Cardiac muscle cell (in vitro differentiated cells and primary cell): ENCODE data around the gene PLEKHO2. TPM values are rescaled to one million over a fixed set of nuclear protein-coding genes. Genes with fewer than 3 reads are reported as not detected.

ENCODE experiments used
- DNase-seq, 2 donors: peaks; one replicate each; pipeline versions ENCODE4 v3.0.0 to v3.0.0-alpha.2; 2010 to 2017; ENCODE audit warnings: low read depth in 1 of 2, low spot score in 1 of 2
- H3K27ac ChIP-seq: fragments of 200-600 bp; sonication (generic); 2 replicates; pipeline ENCODE4 v1.5.1; 2016
- H3K27me3 ChIP-seq: fragments of 200-600 bp; sonication (generic); 2 replicates; pipeline ENCODE4 v1.6.0; 2016; ENCODE audit warnings: control low read depth
- H3K36me3 ChIP-seq: fragments of 200-600 bp; sonication (generic); 2 replicates; pipeline ENCODE4 v1.5.1; 2016; ENCODE audit warnings: control low read depth
- H3K4me1 ChIP-seq: fragments of 200-600 bp; sonication (generic); 2 replicates; pipeline ENCODE4 v1.8.1; 2017; ENCODE audit warnings: low read depth, mild to moderate bottlenecking, mixed run types
- H3K4me3 ChIP-seq: fragments of 200-600 bp; sonication (generic); 2 replicates; pipeline ENCODE4 v1.5.1; 2016; ENCODE audit warnings: mild to moderate bottlenecking
- H3K9me3 ChIP-seq: fragments of 200-600 bp; sonication (generic); 2 replicates; pipeline ENCODE4 v1.5.1; 2017; ENCODE audit warnings: low read depth, mild to moderate bottlenecking, control low read depth
- polyA plus RNA-seq: library from polyadenylated mRNA; unstranded; fragments of >200 nt; fragmentation: Nextera tagmentation; extraction: Ambion mirVana; gene quantifications from 2 replicates; pipeline ENCODE4 v1.2.1, GENCODE V29; 2016
- total RNA-seq: library from RNA; depleted of rRNA; stranded (reverse); fragments of >200 nt; gene quantifications from 2 replicates; pipeline ENCODE4 v1.2.3, GENCODE V29; 2016
- TF ChIP-seq, protein P1 (sequence below): IDR thresholded peaks from 2 replicates; pipeline ENCODE4 v1.5.1; 2012; ENCODE audit warnings: low read depth, mild to moderate bottlenecking, low read length

PLEKHO2 gene
- total and polyA plus RNA-seq, 2 experiments from 2014 or later: 9.3 to 9.4 TPM

- TF ChIP-seq, protein P1, sequence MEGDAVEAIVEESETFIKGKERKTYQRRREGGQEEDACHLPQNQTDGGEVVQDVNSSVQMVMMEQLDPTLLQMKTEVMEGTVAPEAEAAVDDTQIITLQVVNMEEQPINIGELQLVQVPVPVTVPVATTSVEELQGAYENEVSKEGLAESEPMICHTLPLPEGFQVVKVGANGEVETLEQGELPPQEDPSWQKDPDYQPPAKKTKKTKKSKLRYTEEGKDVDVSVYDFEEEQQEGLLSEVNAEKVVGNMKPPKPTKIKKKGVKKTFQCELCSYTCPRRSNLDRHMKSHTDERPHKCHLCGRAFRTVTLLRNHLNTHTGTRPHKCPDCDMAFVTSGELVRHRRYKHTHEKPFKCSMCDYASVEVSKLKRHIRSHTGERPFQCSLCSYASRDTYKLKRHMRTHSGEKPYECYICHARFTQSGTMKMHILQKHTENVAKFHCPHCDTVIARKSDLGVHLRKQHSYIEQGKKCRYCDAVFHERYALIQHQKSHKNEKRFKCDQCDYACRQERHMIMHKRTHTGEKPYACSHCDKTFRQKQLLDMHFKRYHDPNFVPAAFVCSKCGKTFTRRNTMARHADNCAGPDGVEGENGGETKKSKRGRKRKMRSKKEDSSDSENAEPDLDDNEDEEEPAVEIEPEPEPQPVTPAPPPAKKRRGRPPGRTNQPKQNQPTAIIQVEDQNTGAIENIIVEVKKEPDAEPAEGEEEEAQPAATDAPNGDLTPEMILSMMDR: no peak
- peaks cover 4% of the 10 kb centered on the region for H3K4me1 ChIP-seq
- no peaks in the 10 kb centered on the region for H3K9me3 ChIP-seq
- no peak for DNase-seq
- H3K4me3 ChIP-seq: no peak overlapping the region
- H3K27ac ChIP-seq: no peak overlapping the region
- no peaks in the 10 kb centered on the region for H3K27me3 ChIP-seq
- H3K36me3 ChIP-seq: no peaks in the 10 kb centered on the region
Observed at GRCh38 chr15:64915518-64916227, 74.0 kb downstream of the PLEKHO2 start.

GRCh38 chr15:64916365-64916764 is 74.7 kb downstream of the PLEKHO2 start:
- no peak overlapping the region for H3K27ac ChIP-seq
- no peaks in the 10 kb centered on the region for H3K27me3 ChIP-seq
- no peak overlapping the region for H3K4me3 ChIP-seq
- no peak for DNase-seq
- H3K36me3 ChIP-seq: no peaks in the 10 kb centered on the region
- TF ChIP-seq, protein P1: no peak
- no peaks in the 10 kb centered on the region for H3K9me3 ChIP-seq
- peaks cover 4% of the 10 kb centered on the region for H3K4me1 ChIP-seq

GRCh38 chr15:64917211-64917610 is 75.5 kb downstream of the PLEKHO2 start:
- H3K4me3 ChIP-seq: no peak overlapping the region
- H3K4me1 ChIP-seq: peaks cover 4% of the 10 kb centered on the region
- no peaks in the 10 kb centered on the region for H3K9me3 ChIP-seq
- DNase-seq: no peak
- no peaks in the 10 kb centered on the region for H3K27me3 ChIP-seq
- H3K36me3 ChIP-seq: no peaks in the 10 kb centered on the region
- no peak overlapping the region for H3K27ac ChIP-seq
- TF ChIP-seq, protein P1: no peak

Other genes starting within 250 kb of the PLEKHO2 start
- gene RBPMS2, start 66.3 kb upstream of the PLEKHO2 start, total RNA-seq: 18.4 and 35.4 TPM in 2 replicates
- 213 and 223 TPM in 2 replicates for gene RBPMS2, start 66.3 kb upstream of the PLEKHO2 start, polyA plus RNA-seq
- gene PIF1, start 16.3 kb upstream of the PLEKHO2 start, total RNA-seq: 3.5 and 70.9 TPM in 2 replicates
- gene PIF1, start 16.3 kb upstream of the PLEKHO2 start, polyA plus RNA-seq: 7.4 and 49.0 TPM in 2 replicates
- gene ANKDD1A, start 70.0 kb downstream of the PLEKHO2 start, total RNA-seq: 1.1 and 5.4 TPM in 2 replicates
- gene ANKDD1A, start 70.0 kb downstream of the PLEKHO2 start, polyA plus RNA-seq: 2.9 and 8.0 TPM in 2 replicates
- gene SPG21, start 148.0 kb downstream of the PLEKHO2 start, total RNA-seq: 84.3 and 97.9 TPM in 2 replicates
- 136 and 157 TPM in 2 replicates for gene SPG21, start 148.0 kb downstream of the PLEKHO2 start, polyA plus RNA-seq
- 51.8 and 53.5 TPM in 2 replicates for gene MTFMT, start 187.7 kb downstream of the PLEKHO2 start, total RNA-seq
- 26.6 and 31.8 TPM in 2 replicates for gene MTFMT, start 187.7 kb downstream of the PLEKHO2 start, polyA plus RNA-seq
- gene SLC51B, start 203.5 kb downstream of the PLEKHO2 start, total RNA-seq: not detected in 2 replicates
- gene SLC51B, start 203.5 kb downstream of the PLEKHO2 start, polyA plus RNA-seq: not detected in 2 replicates
- gene RASL12, start 226.1 kb downstream of the PLEKHO2 start, total RNA-seq: 7.0 and 38.2 TPM in 2 replicates
- 4.0 and 28.4 TPM in 2 replicates for gene RASL12, start 226.1 kb downstream of the PLEKHO2 start, polyA plus RNA-seq
- 3.3 and 5.0 TPM in 2 replicates for gene KBTBD13, start 234.8 kb downstream of the PLEKHO2 start, total RNA-seq
- gene KBTBD13, start 234.8 kb downstream of the PLEKHO2 start, polyA plus RNA-seq: 4.8 and 5.0 TPM in 2 replicates